ENCODE data around the gene OMD.

DNA sequence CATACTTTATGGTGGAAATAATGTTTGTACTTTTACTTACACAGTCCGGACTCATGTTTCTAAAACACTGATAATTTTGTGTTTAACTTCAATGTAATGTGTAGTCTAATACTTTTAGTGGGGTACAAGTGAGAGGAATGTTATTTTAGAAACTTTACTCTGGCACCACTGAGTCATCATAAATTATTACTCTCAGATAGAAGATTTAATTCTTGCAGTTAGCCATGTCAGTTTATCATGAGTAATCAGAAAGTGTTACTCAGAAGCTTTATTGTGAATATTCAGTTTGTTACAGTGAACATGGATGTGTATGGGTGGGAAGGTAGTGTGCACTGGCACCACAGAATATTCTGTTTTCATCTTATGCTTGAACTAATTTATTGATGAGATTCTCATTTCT, 39.9 kb downstream of the OMD start:
- TF ChIP-seq POLR2A (IDR thresholded peaks at IDR 0.05) (no peak), CTCF (IDR thresholded peaks at IDR 0.05) (no peak), EP300 (IDR thresholded peaks at IDR 0.05) (no peak), POLR2AphosphoS5 (IDR thresholded peaks at IDR 0.05) (no peak)
